Brain microvascular endothelial cell (primary cell): ENCODE data around the gene PHF2.

Experiments
- DNase-seq: peaks from one replicate; pipeline ENCODE4 v3.0.0-alpha.2; 2020
- H3K27ac ChIP-seq: fragments of 250-450 bp; sonication (Bioruptor Pico); 2 replicates; pipeline ENCODE4 v1.5.1; 2020; ENCODE audit warnings: mild to moderate bottlenecking, moderate library complexity
- H3K27me3 ChIP-seq: fragments of 250-450 bp; sonication (Bioruptor Pico); replicated peaks from 2 replicates; pipeline ENCODE4 v1.5.1; 2020; ENCODE audit warnings: mild to moderate bottlenecking
- H3K36me3 ChIP-seq: fragments of 250-450 bp; sonication (Bioruptor Pico); replicated peaks from 2 replicates; pipeline ENCODE4 v1.5.1; 2020; ENCODE audit warnings: mild to moderate bottlenecking
- H3K4me3 ChIP-seq: 2 replicates; pipeline ENCODE4 v1.5.1; 2011; ENCODE audit warnings: low read depth, mild to moderate bottlenecking, control low read depth, low read length, moderate library complexity
- CTCF ChIP-seq: IDR thresholded peaks from 2 replicates; pipeline ENCODE4 v1.5.1; 2011; ENCODE audit warnings: low read depth, mild to moderate bottlenecking, moderate library complexity, low read length, control low read depth, inconsistent platforms; ENCODE audit errors: missing control alignments
- in situ Hi-C: cut with HindIII; loops from 2 replicates; pipeline ENCODE4 v1.10.0; 2017; ENCODE audit warnings: low sequenced_read_pairs, low pct_ligation_motif_present

PHF2 gene

GRCh38 chr9:93594041-93594756 is 17.8 kb downstream of the PHF2 start:
- no peak for TF ChIP-seq CTCF
- DNase-seq, result no peak
- no peak overlapping the region for H3K4me3 ChIP-seq
- H3K36me3 ChIP-seq, result no peaks in the 10 kb centered on the region
- in situ Hi-C loops, result no loop called here
- H3K27ac ChIP-seq, result no peak overlapping the region
- H3K27me3 ChIP-seq, result no peaks in the 10 kb centered on the region

GRCh38 chr9:93595461-93595860 is 19.1 kb downstream of the PHF2 start:
- in situ Hi-C loops, result no loop called here
- H3K36me3 ChIP-seq, result no peaks in the 10 kb centered on the region
- no peak for TF ChIP-seq CTCF
- no peak overlapping the region for H3K4me3 ChIP-seq
- H3K27me3 ChIP-seq, result no peaks in the 10 kb centered on the region
- no peak overlapping the region for H3K27ac ChIP-seq
- DNase-seq, result no peak

GRCh38 chr9:93595861-93596365 is 19.5 kb downstream of the PHF2 start:
- DNase-seq, result no peak
- Histone ChIP-seq H3K27me3 (no peaks in the 10 kb centered on the region), H3K27ac (no peak overlapping the region), H3K4me3 (no peak overlapping the region), H3K36me3 (no peaks in the 10 kb centered on the region)
- no peak for TF ChIP-seq CTCF
- in situ Hi-C loops, result no loop called here

GRCh38 chr9:93596399-93596798 is 20.0 kb downstream of the PHF2 start:
- in situ Hi-C loops, result no loop called here
- TF ChIP-seq CTCF, result no peak
- Histone ChIP-seq H3K27me3 (no peaks in the 10 kb centered on the region), H3K27ac (no peak overlapping the region), H3K4me3 (no peak overlapping the region), H3K36me3 (no peaks in the 10 kb centered on the region)
- no peak for DNase-seq

GRCh38 chr9:93597142-93597706 is 20.8 kb downstream of the PHF2 start:
- no peak for DNase-seq
- Histone ChIP-seq H3K36me3 (no peaks in the 10 kb centered on the region), H3K27ac (no peak overlapping the region), H3K27me3 (no peaks in the 10 kb centered on the region), H3K4me3 (no peak overlapping the region)
- in situ Hi-C loops, result no loop called here
- TF ChIP-seq CTCF, result no peak
